PFSK-1 (cell line): ENCODE data around the gene ARHGEF33.

Source experiments
- FOXP2 ChIP-seq: optimal IDR thresholded peaks from 2 replicates; pipeline ENCODE3; 2011; ENCODE audit warnings: borderline replicate concordance, control low read depth, inconsistent platforms; ENCODE audit not compliant: insufficient read depth; ENCODE audit errors: extremely low read length, extremely low read depth
- POLR2AphosphoS5 ChIP-seq: IDR thresholded peaks from 2 replicates; pipeline ENCODE4 v1.6.1; 2012; ENCODE audit warnings: low read depth, mild to moderate bottlenecking, control low read depth, low read length, moderate library complexity
- REST ChIP-seq, 2 experiments: IDR thresholded peaks; 2 replicates each; pipeline versions ENCODE4 v1.6.1 to v1.8.0; 2011 to 2012; ENCODE audit warnings: low read depth in 2 of 2, low read length in 2 of 2, control low read depth in 1 of 2, inconsistent platforms in 1 of 2, mild to moderate bottlenecking in 1 of 2, moderate library complexity in 1 of 2; ENCODE audit not compliant: insufficient read depth in 1 of 2
- SIN3A ChIP-seq: IDR thresholded peaks from 2 replicates; pipeline ENCODE4 v1.6.1; 2012; ENCODE audit warnings: mild to moderate bottlenecking, low read length, moderate library complexity, borderline replicate concordance; ENCODE audit not compliant: insufficient read depth
- TAF1 ChIP-seq: IDR thresholded peaks from 2 replicates; pipeline ENCODE4 v1.6.1; 2012; ENCODE audit warnings: low read length, control low read depth, borderline replicate concordance; ENCODE audit not compliant: insufficient read depth

The ARHGEF33 gene

GRCh38 chr2:38907242-38907641 is 17.6 kb downstream of the ARHGEF33 start:
- TF ChIP-seq FOXP2 (no peak), TAF1 (no peak), SIN3A (no peak), POLR2AphosphoS5 (no peak), REST (IDR thresholded peaks at IDR 0.05; ENCODE audit: insufficient read depth in 1 of 2, low read depth in 2 of 2, low read length in 2 of 2) (no peak)

DNA sequence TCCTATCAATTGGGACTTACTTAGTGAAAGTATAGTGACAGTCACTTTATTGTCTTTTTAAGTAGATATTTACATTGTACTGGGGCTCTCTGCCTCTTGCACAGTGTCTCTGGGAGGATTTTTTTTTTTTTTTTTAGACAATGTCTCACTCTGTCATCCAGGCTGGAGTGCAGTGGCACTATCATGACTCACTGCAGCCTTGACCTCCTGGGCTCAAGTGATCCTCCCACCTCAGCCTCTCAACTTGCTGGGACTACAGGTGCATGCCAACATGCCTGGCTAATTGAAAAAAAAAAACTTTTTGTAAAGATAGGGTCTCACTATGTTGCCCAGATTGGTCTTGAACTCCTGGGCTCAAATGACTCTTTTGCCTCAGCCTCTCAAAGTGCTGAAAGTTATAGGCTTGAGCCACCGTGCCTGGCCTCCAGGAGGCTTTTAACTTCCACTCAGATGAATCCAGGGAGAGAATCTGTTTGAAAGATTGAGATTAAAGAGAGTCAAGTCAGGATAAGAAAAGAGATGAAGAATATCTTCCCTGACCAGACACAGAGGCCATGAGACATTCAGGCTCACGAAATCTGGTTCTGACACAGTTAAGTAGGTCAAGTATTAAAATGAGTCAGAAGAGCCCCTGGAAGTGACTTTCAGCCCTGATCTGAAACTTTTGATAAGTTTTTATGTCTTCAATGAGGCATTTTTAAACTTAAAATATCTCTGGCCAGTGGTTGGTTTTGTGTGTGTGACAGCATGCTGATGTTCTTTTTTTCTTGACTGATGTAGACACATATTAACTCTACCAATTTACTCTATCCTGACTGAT is 18.3 kb downstream of the ARHGEF33 start:
- TF ChIP-seq POLR2AphosphoS5, result no peak
- TF ChIP-seq SIN3A, result no peak
- TF ChIP-seq REST (IDR thresholded peaks at IDR 0.05; ENCODE audit: insufficient read depth in 1 of 2, low read depth in 2 of 2, low read length in 2 of 2), result no peak
- TF ChIP-seq TAF1, result no peak
- TF ChIP-seq FOXP2, result no peak

- no peak for TF ChIP-seq POLR2AphosphoS5
- no peak for TF ChIP-seq SIN3A
- no peak for TF ChIP-seq REST (IDR thresholded peaks at IDR 0.05; ENCODE audit: insufficient read depth in 1 of 2, low read depth in 2 of 2, low read length in 2 of 2)
- TF ChIP-seq TAF1, result no peak
- no peak for TF ChIP-seq FOXP2
Measured at GRCh38 chr2:38909872-38910271, 20.2 kb downstream of the ARHGEF33 start.

- TF ChIP-seq TAF1, result no peak
- no peak for TF ChIP-seq FOXP2
- TF ChIP-seq POLR2AphosphoS5, result no peak
- TF ChIP-seq REST (IDR thresholded peaks at IDR 0.05; ENCODE audit: insufficient read depth in 1 of 2, low read depth in 2 of 2, low read length in 2 of 2), result no peak
Measured at GRCh38 chr2:38911191-38911590, 21.5 kb downstream of the ARHGEF33 start.

- TF ChIP-seq POLR2AphosphoS5 (no peak), SIN3A (no peak), REST (IDR thresholded peaks at IDR 0.05; ENCODE audit: insufficient read depth in 1 of 2, low read depth in 2 of 2, low read length in 2 of 2) (no peak), TAF1 (no peak), FOXP2 (no peak)
Measured at GRCh38 chr2:38912619-38913018, 22.9 kb downstream of the ARHGEF33 start.
